GM18505 (cell line): Measurements from ENCODE around the gene AKR1B1.

Experiments
- ATAC-seq: cut with Tn5 transposase; IDR thresholded peaks from one replicate; pipeline ENCODE4 v1.9.1; 2021; ENCODE audit not compliant: unreplicated experiment
- POLR2A ChIP-seq: IDR thresholded peaks from 4 replicates; pipeline ENCODE4 v1.6.1; 2011; ENCODE audit warnings: borderline replicate concordance; ENCODE audit not compliant: insufficient read depth, insufficient read length; ENCODE audit errors: extremely low read depth

Gene AKR1B1

GRCh38 chr7:134427896-134428295 lies 31.0 kb downstream of the AKR1B1 start:
- ATAC-seq, result no peak
- no peak for TF ChIP-seq POLR2A

- TF ChIP-seq POLR2A, result no peak
- no peak for ATAC-seq
Observed at GRCh38 chr7:134425777-134426176, 33.1 kb downstream of the AKR1B1 start.

- TF ChIP-seq POLR2A, result no peak
- no peak for ATAC-seq
Observed at GRCh38 chr7:134422638-134423037, 36.3 kb downstream of the AKR1B1 start.

- TF ChIP-seq POLR2A, result no peak
- no peak for ATAC-seq
Observed at GRCh38 chr7:134422008-134422407, 36.9 kb downstream of the AKR1B1 start.

- TF ChIP-seq POLR2A, result no peak
- no peak for ATAC-seq
Observed at GRCh38 chr7:134420424-134421125, 38.3 kb downstream of the AKR1B1 start.

- no peak for ATAC-seq
Observed at GRCh38 chr7:134419875-134420274, 39.0 kb downstream of the AKR1B1 start.

GRCh38 chr7:134419085-134419484 lies 39.8 kb downstream of the AKR1B1 start:
- no peak for TF ChIP-seq POLR2A
- ATAC-seq, result no peak

More at GRCh38 chr7:134419875-134420274, 39.0 kb downstream of the AKR1B1 start:
- no peak for TF ChIP-seq POLR2A

GRCh38 chr7:134415700-134416099 lies 43.2 kb downstream of the AKR1B1 start:
- no peak for ATAC-seq
- TF ChIP-seq POLR2A, result no peak

GRCh38 chr7:134414109-134414508 lies 44.8 kb downstream of the AKR1B1 start:
- no peak for ATAC-seq
- no peak for TF ChIP-seq POLR2A

GRCh38 chr7:134407311-134407710 lies 51.6 kb downstream of the AKR1B1 start:
- no peak for ATAC-seq
- TF ChIP-seq POLR2A, result no peak

GRCh38 chr7:134406431-134406830 lies 52.5 kb downstream of the AKR1B1 start:
- TF ChIP-seq POLR2A, result no peak
- ATAC-seq, result no peak

GRCh38 chr7:134405299-134405698 lies 53.6 kb downstream of the AKR1B1 start:
- ATAC-seq, result no peak
- TF ChIP-seq POLR2A, result no peak

GRCh38 chr7:134403062-134403461 lies 55.8 kb downstream of the AKR1B1 start:
- TF ChIP-seq POLR2A, result no peak
- ATAC-seq, result no peak

- TF ChIP-seq POLR2A, result no peak
- no peak for ATAC-seq
Observed at GRCh38 chr7:134400859-134401258, 58.0 kb downstream of the AKR1B1 start.

- TF ChIP-seq POLR2A, result no peak
- no peak for ATAC-seq
Observed at GRCh38 chr7:134396031-134396430, 62.9 kb downstream of the AKR1B1 start.
